Raji (cell line): ENCODE results near the gene FRMPD4.

Experiments used
- POLR2A ChIP-seq: IDR thresholded peaks from 2 replicates; pipeline ENCODE4 v1.6.1; 2011; ENCODE audit warnings: low read depth, low read length, control low read depth; ENCODE audit not compliant: insufficient read depth

Gene FRMPD4

DNA sequence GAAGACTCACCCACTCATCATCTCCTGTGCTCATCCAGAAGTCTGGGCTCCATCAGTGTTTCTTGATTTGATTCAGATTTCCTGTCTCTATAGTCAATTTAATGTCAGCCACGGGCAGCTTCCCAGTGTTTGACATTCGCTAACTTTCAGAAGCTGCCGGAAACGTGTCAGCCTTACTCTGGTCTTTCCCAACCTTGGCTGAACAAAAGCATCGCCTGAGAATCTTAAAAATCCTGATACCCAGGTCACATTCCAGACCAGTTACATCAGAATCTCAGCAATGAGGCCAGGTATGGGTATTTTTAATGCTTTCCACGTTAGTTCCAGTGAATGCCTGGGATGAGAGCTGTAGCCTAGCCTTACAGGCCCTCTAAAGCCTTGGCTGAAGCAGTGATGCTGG is 233.8 kb downstream of the FRMPD4 start:
- TF ChIP-seq POLR2A, result no peak

DNA sequence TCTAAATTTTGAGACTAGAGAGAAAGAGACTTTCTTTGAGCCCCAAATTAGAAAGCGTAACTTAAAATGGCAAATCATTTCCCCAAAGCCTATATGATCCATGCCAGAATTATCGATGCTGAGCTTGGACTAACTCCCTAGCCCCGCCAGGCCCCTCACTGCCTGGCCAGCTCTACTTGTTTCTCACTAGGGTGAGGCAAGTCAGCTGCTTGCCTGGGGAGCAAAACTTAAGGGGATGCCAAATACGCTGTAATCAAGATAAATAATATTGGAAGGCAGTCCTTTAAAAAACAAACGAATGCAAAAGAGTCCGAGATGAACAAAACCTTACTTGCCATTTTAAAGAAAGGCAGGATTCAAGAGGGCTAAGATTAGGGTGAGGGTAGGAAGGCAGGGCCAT is 236.0 kb downstream of the FRMPD4 start:
- TF ChIP-seq POLR2A, result no peak

DNA sequence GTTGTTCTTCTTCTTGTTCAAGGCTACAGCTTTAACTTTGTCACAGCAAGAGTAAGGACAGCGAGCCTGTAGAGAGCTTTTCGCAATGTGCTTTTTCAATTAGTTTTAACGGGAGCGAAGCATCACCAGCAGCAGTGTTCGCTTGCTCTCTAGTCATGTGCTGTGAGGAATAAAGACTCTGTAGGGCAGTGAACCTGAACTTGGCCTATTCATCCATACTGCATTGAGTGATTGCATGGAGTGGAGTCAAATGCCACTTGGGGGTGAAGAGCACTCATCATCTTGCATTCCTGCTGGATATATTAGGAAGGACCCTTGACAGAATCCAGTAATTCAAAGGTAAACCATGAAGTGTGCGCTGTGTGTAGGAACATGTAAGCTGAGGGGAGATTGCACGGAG is 240.0 kb downstream of the FRMPD4 start:
- TF ChIP-seq POLR2A, result no peak

DNA sequence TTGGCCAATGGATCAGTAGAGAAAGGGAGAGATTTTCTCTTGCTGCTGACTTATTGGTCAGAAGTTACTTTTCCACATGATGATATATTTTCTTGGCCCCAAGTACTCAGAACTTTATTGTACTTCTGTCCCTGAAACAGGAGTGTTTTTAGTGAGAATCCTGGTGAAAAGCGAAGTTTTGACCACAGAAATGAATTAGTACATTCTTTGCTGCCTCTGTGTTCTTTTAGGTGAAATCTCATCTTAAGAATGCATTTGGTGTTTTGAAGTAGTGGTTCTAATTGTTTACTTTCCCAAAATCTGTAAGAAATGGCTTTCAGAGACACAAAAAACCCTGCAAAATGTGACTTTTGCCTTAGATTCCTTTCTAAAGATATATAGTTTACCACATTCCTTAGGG is 240.4 kb downstream of the FRMPD4 start:
- TF ChIP-seq POLR2A, result no peak

DNA sequence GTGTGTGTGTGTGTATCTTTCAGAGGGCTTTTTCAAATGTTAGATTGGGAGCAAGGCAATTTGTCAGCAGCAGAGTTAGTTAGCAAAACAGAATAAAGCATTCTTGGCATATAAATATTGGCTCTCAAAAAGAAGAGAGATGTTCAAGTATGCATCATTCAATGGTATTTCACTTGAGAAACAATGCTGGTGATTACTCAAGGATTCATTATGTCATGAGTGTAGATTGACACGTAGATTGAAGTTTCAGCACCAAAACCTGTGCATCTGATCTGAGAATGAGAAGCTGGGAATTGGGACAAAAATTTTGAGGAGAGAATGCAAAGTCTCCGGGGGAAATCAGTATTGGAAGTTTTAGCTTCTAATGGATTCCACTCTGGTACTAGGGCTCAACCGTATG is 241.4 kb downstream of the FRMPD4 start:
- TF ChIP-seq POLR2A, result no peak

DNA sequence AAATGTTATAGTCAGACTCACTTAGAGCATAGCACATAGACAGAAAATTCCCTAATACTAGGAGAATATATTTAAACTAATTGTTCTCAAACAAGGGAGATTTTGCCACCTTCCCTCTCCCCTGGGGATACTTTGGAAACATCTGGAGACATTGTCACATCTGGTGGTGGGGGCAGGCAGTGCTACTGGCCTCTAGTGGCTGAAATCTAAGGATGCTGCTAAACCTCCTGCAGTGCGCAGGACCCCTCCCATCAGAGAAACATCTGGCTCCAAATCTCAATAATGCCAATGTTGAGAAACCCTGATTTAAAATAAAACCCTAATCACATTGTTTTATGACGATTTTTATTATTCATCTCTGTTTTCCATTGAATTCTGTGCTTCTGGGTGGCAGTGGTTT is 244.9 kb downstream of the FRMPD4 start:
- TF ChIP-seq POLR2A, result no peak

DNA sequence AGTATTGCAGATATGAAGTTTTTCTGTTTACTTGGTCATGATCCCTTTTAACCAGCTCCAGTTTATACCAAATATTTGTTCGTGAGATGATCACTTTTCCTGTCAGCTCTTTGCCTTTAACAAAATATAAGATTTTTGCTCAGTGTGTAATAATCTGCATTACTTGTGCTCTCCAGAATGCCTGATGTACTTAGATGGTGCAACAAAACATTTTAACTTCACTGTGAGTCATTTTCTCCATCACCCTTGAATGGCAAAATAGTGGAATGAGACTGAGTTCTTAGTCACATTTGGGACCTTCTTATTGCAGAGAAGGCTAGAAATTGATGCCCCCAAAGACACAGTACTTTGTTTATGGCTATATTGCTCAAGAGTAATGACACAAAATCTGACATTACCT is 252.0 kb downstream of the FRMPD4 start:
- TF ChIP-seq POLR2A, result no peak

DNA sequence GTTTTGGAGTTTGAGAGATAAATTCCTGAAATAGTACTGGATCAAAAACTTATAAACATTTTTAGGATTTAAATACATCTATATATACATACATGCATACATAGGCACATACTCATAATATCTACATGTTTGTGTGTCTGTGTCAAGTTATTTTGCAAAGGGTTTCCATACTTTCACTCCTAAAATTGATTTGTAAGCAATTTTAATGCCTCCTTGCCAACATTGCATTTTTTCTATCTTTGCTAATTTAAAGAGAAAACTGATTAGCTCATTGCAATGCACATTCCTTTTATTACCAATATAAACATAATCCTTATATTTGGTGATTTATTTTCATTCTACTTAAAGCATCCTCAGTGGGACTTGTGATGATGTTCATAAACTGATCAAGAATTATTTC is 258.3 kb downstream of the FRMPD4 start:
- no peak for TF ChIP-seq POLR2A

DNA sequence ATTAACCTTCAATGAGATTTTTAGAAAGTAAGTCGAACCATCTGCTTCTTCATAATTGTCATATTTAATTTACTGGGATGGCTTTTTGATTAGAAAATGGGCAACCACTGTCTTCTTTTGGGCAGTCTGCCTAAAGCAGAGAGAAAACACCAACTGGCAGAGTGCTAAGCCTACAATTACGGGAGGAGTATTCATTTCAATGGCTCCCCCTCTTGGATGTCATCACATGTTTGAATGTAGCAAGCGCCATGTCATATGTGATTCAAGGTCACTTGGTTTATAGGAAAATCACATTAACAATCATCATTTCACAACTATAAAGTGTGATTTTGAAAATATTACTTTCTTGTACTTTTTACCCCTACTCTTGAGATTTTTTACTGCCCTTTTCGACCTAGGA is 261.9 kb downstream of the FRMPD4 start:
- no peak for TF ChIP-seq POLR2A

DNA sequence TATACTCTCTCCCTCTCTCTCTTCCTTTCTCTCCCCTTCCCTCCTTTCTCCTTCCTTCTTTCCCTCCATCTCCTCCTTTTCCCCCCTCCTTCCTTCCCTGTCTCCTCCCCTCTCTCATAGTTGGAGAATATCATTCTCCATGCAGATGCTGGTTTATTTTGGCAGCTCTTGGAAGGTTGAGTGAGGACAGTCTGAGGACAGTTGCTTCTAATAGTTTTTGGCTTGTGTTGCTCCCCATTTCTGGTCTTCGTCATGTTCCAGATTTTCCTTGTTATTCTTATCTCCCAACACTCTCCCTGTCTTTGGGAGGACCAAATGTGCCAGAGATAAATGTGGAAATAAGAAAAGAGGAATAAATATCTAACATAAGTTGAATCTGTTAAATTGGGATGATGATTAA is 263.0 kb downstream of the FRMPD4 start:
- no peak for TF ChIP-seq POLR2A

DNA sequence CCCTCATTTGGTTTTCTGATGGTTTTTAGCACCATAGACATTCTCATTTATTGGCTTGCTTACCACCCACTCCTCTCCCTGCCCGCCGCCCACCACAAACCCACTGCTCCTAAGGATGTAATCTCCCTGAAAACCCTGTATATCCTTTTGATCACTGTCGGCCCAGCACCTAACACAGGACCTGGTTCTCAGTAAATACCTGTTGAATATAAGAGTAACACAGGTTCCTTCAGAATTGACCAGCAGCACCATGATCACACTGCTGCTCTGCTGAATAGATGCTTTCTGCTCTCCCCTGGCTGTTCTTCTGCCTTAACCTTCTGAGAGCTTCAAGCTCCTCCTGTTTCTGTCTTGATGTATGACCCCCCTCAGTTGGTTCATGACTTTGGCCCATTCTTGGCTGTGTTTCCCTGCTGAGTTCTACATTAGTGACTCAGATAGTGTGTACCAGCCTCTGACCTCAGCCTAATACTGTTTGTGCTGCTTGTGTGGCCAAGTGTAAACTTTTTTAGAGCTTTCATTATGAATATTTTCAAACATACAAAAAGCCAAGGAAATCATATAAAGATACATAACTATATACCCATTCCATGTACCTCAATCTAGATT is 265.3 kb downstream of the FRMPD4 start:
- no peak for TF ChIP-seq POLR2A

DNA sequence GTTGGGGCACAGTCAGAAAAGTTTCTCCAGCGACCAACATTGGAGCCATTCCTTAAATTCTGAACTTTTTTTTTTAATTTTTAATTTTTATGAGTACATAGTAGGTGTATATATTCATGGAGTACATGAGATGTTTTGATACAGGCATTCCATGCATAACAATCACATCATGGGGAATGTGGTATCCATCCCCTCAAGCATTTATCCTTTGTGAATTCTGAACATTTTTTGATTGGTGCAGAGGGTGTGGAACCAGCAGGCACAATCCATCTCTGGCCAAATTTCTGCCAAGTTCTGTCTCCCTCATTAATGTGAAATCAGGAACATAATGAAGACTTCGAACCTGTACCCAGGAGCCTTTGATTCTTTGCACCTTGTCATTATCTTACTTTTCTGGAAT is 267.0 kb downstream of the FRMPD4 start:
- TF ChIP-seq POLR2A, result no peak

DNA sequence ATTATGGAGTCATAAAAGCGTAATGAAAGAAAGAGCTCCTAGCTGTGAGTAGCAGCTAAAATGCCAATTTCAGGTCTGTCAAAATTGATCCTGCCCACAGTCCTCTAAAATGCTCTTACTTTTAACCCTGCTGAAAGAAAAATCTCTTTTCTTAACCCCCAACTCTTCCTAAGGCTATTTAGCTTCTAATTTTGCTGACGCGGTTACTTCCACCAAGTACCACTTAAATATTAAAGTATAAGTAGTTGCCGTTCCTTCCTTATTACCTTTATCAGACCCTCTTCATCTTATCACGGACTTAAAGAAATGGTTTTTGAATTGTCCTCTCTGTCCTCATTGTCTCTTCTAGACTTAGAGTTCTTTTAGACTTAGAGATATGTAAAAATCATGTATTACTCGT is 272.2 kb downstream of the FRMPD4 start:
- TF ChIP-seq POLR2A, result no peak

DNA sequence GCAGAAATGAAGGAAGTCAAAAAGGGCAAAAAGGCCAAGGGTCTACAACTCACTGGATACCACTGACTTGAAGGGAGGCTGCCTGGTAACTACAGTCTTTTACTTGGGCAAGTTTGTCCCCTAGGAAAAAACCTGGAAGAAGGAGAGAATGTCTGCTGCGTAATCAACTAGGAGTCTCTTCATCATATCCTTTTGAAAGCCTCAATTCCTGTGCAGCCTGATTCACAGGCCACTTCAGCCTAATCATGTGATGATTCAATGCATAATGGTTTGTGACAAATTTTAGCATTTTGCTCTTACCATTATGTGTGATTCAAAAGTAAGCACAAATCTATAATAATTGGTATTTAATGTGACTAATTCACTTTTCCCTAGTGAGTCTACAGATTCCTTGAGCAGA is 273.6 kb downstream of the FRMPD4 start:
- no peak for TF ChIP-seq POLR2A

DNA sequence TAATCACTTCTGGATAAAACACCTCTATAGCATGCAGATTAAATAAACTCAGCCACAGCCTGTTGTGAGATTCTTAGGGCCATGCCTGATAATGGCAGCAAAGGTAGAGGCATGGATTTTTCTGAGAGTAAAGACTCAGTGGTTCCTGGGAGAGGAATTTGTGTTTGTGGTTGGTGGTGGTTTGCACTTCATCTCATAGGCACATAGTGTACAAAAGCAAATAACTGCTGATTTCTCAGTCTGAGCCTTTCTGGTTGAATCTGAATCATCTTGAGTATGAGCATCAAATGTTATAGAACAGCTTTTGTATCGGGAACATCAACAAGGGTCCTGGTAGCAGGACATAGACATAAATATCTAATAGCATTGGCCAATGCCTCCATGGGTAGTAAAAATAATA is 274.3 kb downstream of the FRMPD4 start:
- no peak for TF ChIP-seq POLR2A

DNA sequence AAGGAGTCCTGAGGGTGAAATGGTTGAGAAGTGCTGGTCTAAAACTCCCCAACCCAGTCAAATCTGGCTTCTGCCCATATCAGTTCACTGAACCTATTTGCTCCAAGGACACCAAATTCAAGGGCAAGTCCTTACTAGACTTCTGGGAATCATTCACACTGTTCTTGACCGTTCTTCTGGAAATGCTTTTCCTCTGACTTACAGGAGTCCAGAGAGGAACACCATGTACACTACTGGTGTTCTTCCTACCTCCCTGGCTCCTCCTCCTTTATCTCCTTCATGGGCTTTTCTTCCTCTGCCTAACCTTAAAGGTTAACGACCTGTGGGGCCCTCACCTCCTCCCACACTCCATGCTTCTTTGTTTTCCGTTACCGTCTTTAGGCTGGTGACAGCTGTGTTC is 281.3 kb downstream of the FRMPD4 start:
- TF ChIP-seq POLR2A, result no peak

DNA sequence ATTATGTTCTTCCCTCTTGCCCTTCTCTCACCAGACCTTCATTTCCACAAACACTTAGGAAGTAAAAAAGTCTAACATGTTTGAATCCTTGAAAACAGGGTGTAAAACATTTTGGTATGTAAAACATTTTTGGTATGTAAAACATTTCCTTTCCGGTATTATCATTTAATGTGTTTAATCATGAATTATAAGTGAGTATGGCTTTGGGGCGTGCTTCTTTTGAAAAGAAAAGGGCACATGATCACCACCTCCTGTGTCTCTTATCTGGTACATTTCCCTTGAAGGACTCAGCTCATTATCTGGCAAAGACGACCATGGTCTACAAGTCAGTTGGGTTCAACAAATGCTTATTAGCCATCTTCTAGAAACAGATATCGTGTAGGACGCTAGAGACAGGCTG is 283.6 kb downstream of the FRMPD4 start:
- no peak for TF ChIP-seq POLR2A

DNA sequence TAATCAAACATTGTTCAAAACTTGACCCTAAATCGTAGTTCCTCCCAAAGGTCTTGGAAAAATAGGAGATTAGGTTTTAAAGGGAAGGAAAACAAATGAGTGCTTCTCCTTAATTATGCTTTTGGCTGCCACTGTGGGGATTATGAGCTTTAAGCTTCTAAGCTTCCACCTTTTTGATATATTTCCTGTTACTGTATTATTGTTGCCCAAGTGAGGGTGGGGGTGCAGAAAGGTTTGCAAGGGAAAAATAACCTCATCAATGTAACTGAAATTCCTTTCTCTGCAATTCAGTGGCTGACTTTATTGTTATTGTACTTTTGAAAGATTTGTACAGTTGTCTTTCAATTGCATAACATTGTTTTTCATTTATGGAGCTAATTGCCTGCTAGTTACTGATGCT is 285.1 kb downstream of the FRMPD4 start:
- TF ChIP-seq POLR2A, result no peak

DNA sequence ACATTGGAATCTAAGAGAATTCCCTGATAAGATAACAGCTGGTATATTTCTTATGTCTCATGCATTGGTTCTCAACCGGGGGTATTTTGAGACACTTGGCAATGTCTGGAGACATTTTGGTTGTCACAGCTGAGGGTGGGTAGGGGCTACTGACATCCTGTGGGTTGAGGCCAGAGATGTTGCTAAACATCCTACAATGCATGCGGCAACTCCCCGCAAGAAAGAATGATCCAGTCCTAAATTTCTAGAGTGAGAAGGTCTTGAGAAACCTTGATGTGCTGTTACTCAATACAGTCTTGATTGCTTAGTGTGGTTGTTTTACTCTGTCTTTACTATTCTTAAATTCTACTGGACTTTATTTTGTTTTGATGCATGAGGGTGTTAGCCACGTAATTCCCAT is 287.2 kb downstream of the FRMPD4 start:
- TF ChIP-seq POLR2A, result no peak

DNA sequence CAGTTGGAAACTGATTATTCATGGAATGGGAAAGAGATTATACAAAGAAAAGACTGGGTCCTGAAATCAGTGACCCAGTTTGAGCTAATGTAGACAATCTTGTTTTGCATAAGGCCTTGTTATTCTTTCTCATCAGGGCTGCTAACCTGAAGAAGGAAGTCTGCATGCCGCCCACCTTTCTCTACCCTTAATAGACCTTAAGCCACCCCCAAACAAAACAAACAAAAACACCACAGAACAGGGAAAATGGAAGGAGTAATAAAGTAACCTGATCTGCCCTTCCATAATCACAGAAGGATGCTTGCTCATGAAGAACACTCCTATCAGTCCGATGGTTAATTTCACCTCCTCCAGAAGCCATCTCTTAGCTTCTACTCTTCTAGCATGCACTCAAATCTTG is 288.1 kb downstream of the FRMPD4 start:
- no peak for TF ChIP-seq POLR2A
